PC-3 (cell line): ENCODE data around the gene EXD1. TPM values are rescaled to one million over a fixed set of nuclear protein-coding genes. Genes with fewer than 3 reads are reported as not detected.

Source experiments
- ATAC-seq: fragments of 200-7000 bp; cut with Tn5 transposase; 2 replicates; pipeline ENCODE4 v1.9.1; 2020; ENCODE audit warnings: mild to moderate bottlenecking, moderate library complexity
- BruUV-seq: library from RNA; stranded (reverse); fragments of 400-500 nt; replicated peaks from 2 replicates; lab custom pipeline; 2021; lab: Mats Ljungman, UMichigan
- CTCF ChIA-PET: fragments of 300-600 bp; sonication (Branson Sonifier 250); formaldehyde crosslinking; loops from one replicate; lab custom pipeline; 2022; ENCODE audit warnings: antibody characterized with exemption; lab: Charles Lee
- POLR2A ChIA-PET: fragments of 300-600 bp; sonication (Branson Sonifier 250); formaldehyde crosslinking; loops from one replicate; lab custom pipeline; 2022; ENCODE audit warnings: antibody characterized with exemption; ENCODE audit not compliant: unreplicated experiment; lab: Charles Lee
- DNase-seq: peaks from one replicate; pipeline ENCODE4 v3.0.0-alpha.2; 2015
- H2AFZ ChIP-seq: fragments of 300-600 bp; sonication (generic); 2 replicates; pipeline ENCODE4 v1.6.0; 2016; ENCODE audit warnings: antibody characterized with exemption, low read length
- H3F3A ChIP-seq: fragments of 300-600 bp; sonication (generic); one replicate; pipeline ENCODE4 v1.6.0; 2017; ENCODE audit warnings: antibody characterized with exemption, low read length, control low read depth, mild to moderate bottlenecking; ENCODE audit not compliant: unreplicated experiment
- H3K27ac ChIP-seq: fragments of 300-600 bp; sonication (generic); 2 replicates; pipeline ENCODE4 v1.5.1; 2016; ENCODE audit warnings: mild to moderate bottlenecking, low read length
- H3K27me3 ChIP-seq: fragments of 300-600 bp; sonication (generic); 2 replicates; pipeline ENCODE4 v1.6.1; 2016; ENCODE audit warnings: low read length, mixed read lengths
- H3K36me3 ChIP-seq: fragments of 300-600 bp; sonication (generic); 2 replicates; pipeline ENCODE4 v1.6.1; 2016; ENCODE audit warnings: low read depth, mixed run types, low read length, mixed read lengths
- H3K4me1 ChIP-seq: fragments of 300-600 bp; sonication (generic); 2 replicates; pipeline ENCODE4 v1.5.1; 2016; ENCODE audit warnings: low read length; ENCODE audit not compliant: insufficient read depth
- H3K4me2 ChIP-seq: fragments of 300-600 bp; sonication (generic); 2 replicates; pipeline ENCODE4 v1.6.0; 2016; ENCODE audit warnings: low read length
- H3K4me3 ChIP-seq: fragments of 300-600 bp; sonication (generic); 2 replicates; pipeline ENCODE4 v1.5.1; 2016; ENCODE audit warnings: mild to moderate bottlenecking, low read length, mixed read lengths
- H3K79me2 ChIP-seq: fragments of 300-600 bp; sonication (generic); 2 replicates; pipeline ENCODE4 v1.6.1; 2017; ENCODE audit warnings: low read length, mixed read lengths
- H3K9ac ChIP-seq: fragments of 300-600 bp; sonication (generic); 2 replicates; pipeline ENCODE4 v1.6.0; 2016; ENCODE audit warnings: mild to moderate bottlenecking, low read length
- H3K9me2 ChIP-seq: fragments of 300-600 bp; sonication (generic); replicated peaks from 2 replicates; pipeline ENCODE4 v1.6.1; 2016; ENCODE audit warnings: mixed run types, low read length, mixed read lengths
- H3K9me3 ChIP-seq: fragments of 300-600 bp; sonication (generic); 2 replicates; pipeline ENCODE4 v1.6.1; 2016; ENCODE audit warnings: low read length, mixed read lengths
- H4K20me1 ChIP-seq: fragments of 300-600 bp; sonication (generic); 2 replicates; pipeline ENCODE4 v1.6.1; 2016; ENCODE audit warnings: low read length, mixed read lengths
- EZH2 ChIP-seq: fragments of 300-600 bp; sonication (generic); IDR thresholded peaks from one replicate; pipeline ENCODE4 v1.6.1; 2017; ENCODE audit warnings: antibody characterized with exemption, mild to moderate bottlenecking, low read length; ENCODE audit not compliant: unreplicated experiment
- EZH2phosphoT487 ChIP-seq: fragments of 300-600 bp; sonication (generic); IDR thresholded peaks from 2 replicates; pipeline ENCODE4 v1.6.1; 2018; ENCODE audit warnings: mild to moderate bottlenecking, antibody characterized with exemption, low read length, borderline replicate concordance
- intact Hi-C: fragments of 100-400 bp; cut with micrococcal nuclease; formaldehyde crosslinking; loops from 2 replicates; pipeline ENCODE4 v1.9.0; 2023
- total RNA-seq: library from RNA; depleted of rRNA; stranded (reverse); fragments of >200 nt; gene quantifications from 2 replicates; pipeline ENCODE4 v1.2.3, GENCODE V29; 2014
- TF ChIP-seq, protein P1 (sequence below): fragments of 300-600 bp; sonication (generic); conservative IDR thresholded peaks from 2 replicates; pipeline ENCODE4 v1.5.1; 2017; ENCODE audit warnings: antibody characterized with exemption, low read depth, mild to moderate bottlenecking, low read length

The EXD1 gene
- total RNA-seq, 1 experiment from 2014 or later, result not detected

DNA sequence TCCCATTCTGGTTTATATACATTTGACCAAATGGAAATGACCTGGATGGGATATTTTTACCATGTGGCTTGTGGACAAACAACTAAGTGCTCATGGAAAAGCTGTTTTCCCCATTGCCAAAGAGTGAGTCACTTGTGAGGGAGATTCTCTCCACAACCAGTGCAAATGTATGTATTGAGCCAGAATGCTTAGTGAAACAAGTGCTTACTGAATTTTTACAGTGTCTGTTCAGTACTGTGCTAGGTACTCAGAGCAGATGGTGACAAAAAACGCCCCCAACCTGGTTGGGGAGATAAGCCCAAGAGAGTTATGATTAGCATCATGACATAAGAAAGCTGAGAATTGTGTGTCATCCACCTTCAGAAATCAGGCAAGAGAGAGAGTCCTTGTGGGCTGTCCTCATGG, 2.8 kb upstream of the EXD1 start:
- no peaks in the 10 kb centered on the region for H3F3A ChIP-seq
- no peaks in the 10 kb centered on the region for H4K20me1 ChIP-seq
- H3K4me3 ChIP-seq, result no peak overlapping the region; the same call in 1 of the 2 replicates
- H2AFZ ChIP-seq, result peak overlapping the region; percentile 2; the same call in 1 of the 2 replicates
- intact Hi-C loops, result loop anchor here (2.0 kb wide), 1 partner anchor 25 kb away; no protein-coding TSS in a partner anchor
- peak overlapping the region; percentile 45 for H3K27ac ChIP-seq
- H3K79me2 ChIP-seq, result peaks cover 45% of the 10 kb centered on the region
- no TSS peak for BruUV-seq
- H3K36me3 ChIP-seq, result no peaks in the 10 kb centered on the region
- TF ChIP-seq EZH2 (no peak), EZH2phosphoT487 (no peak)
- TF ChIP-seq, protein P1, sequence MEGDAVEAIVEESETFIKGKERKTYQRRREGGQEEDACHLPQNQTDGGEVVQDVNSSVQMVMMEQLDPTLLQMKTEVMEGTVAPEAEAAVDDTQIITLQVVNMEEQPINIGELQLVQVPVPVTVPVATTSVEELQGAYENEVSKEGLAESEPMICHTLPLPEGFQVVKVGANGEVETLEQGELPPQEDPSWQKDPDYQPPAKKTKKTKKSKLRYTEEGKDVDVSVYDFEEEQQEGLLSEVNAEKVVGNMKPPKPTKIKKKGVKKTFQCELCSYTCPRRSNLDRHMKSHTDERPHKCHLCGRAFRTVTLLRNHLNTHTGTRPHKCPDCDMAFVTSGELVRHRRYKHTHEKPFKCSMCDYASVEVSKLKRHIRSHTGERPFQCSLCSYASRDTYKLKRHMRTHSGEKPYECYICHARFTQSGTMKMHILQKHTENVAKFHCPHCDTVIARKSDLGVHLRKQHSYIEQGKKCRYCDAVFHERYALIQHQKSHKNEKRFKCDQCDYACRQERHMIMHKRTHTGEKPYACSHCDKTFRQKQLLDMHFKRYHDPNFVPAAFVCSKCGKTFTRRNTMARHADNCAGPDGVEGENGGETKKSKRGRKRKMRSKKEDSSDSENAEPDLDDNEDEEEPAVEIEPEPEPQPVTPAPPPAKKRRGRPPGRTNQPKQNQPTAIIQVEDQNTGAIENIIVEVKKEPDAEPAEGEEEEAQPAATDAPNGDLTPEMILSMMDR, result no peak
- ATAC-seq, result peak; percentile 35
- peaks cover 18% of the 10 kb centered on the region for H3K4me1 ChIP-seq
- DNase-seq, result peak; percentile 78
- no peak overlapping the region for H3K9ac ChIP-seq
- no peaks in the 10 kb centered on the region for H3K27me3 ChIP-seq
- ChIA-PET CTCF (no interaction called here), POLR2A (no interaction called here)
- no peaks in the 10 kb centered on the region for H3K9me3 ChIP-seq
- H3K4me2 ChIP-seq, result peak overlapping the region; percentile 99
- no peaks in the 10 kb centered on the region for H3K9me2 ChIP-seq

DNA sequence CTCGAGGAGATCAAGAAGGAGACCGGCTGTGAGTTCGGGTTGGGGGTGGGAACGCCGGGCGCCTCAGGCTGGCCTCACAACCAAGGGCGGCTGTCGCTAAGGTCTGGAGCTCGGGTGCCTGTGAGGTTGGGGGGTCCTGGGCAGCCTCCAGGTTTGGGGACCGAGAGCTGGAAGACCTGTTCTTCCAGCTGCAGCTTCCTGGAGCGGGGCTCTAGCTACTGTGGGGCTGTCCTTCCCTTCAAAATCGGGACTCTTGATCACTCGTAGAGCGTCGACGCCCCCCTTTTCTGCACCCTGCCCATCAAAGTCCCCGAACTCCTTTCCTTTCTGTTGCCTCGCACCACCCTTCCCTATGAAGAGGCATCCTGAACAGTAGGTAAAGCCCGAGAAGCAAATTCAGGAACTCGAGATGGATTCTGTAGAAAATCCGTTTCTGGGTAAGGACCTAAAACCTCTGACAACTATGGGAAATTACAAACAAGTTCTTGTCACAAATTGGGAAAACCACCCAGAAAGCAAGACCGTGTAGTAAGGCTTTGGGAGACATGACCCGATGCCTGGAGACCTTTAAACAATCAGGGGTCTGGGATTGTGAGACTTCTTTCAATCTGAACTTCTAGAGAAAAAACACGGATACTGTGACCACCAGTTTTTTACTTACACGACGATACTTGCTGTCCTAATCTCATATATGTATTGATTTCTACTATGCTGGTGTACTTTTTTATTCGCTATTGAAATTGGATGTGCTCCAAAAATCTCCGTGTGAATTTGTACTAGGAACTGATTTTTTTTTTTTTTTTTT, 1.1 kb upstream of the EXD1 start:
- Histone ChIP-seq H3K79me2 (peaks cover 45% of the 10 kb centered on the region), H3K4me2 (peak overlapping the region; percentile 99), H3K4me3 (peak overlapping the region; percentile 92), H2AFZ (peak overlapping the region; percentile 92), H3F3A (no peaks in the 10 kb centered on the region), H3K27ac (peak overlapping the region; percentile 50), H3K9ac (peak overlapping the region; percentile 76), H4K20me1 (no peaks in the 10 kb centered on the region), H3K27me3 (no peaks in the 10 kb centered on the region), H3K36me3 (no peaks in the 10 kb centered on the region), H3K4me1 (peaks cover 18% of the 10 kb centered on the region), H3K9me3 (no peaks in the 10 kb centered on the region), H3K9me2 (no peaks in the 10 kb centered on the region)
- TSS peak; percentile 51 for BruUV-seq
- ATAC-seq (peak; percentile 56), DNase-seq (no peak)
- TF ChIP-seq, protein P1, result no peak
- no peak for TF ChIP-seq EZH2
- TF ChIP-seq EZH2phosphoT487, result no peak
- CTCF ChIA-PET, result interaction anchor here (0.6 to 0.7 kb wide), 2 partner anchors 10 to 100 kb away, joined by 4 to 6 read pairs; no protein-coding TSS in a partner anchor
- POLR2A ChIA-PET, result interaction anchor here (0.5 to 0.6 kb wide), 2 partner anchors 115 to 181 kb away, joined by 4 to 5 read pairs; partner anchors contain the start of gene INO80
- intact Hi-C loops, result loop anchor here (1.0 to 2.0 kb wide), 4 partner anchors 27 to 115 kb away; partner anchors contain the start of genes INO80, NUSAP1 and OIP5

DNA sequence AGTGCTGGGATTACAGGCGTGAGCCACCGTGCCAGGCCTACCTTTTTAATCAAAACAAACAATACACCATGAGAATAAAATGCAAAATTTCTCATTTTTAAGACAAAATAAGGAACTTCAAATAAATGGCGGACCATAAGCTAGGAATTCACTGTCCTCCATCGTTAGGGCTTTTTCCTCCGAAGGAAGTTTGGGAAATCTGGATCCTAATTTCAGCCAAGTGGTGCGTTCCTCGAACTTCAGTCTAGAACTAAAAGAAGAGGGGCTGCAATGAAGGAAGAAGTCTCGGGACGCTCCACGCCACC, 260 bp downstream of the EXD1 start:
- DNase-seq, result no peak
- Histone ChIP-seq H3K79me2 (peaks cover 40% of the 10 kb centered on the region), H4K20me1 (no peaks in the 10 kb centered on the region), H3K9me3 (no peaks in the 10 kb centered on the region), H3K27me3 (no peaks in the 10 kb centered on the region), H3K36me3 (no peaks in the 10 kb centered on the region), H3K4me1 (peaks cover 18% of the 10 kb centered on the region), H3F3A (no peaks in the 10 kb centered on the region), H2AFZ (peak overlapping the region; percentile 92), H3K9ac (no peak overlapping the region), H3K9me2 (no peaks in the 10 kb centered on the region), H3K27ac (no peak overlapping the region), H3K4me3 (no peak overlapping the region), H3K4me2 (peak overlapping the region; percentile 99)
- TF ChIP-seq, protein P1, result no peak
- TF ChIP-seq EZH2 (no peak), EZH2phosphoT487 (no peak)
- ChIA-PET POLR2A (no interaction called here), CTCF (no interaction called here)
- no peak for ATAC-seq
- no TSS peak for BruUV-seq
- intact Hi-C loops, result no loop called here
